HG03521 (cell line): ENCODE measurements around the gene CCDC91.

Experiments used
- ATAC-seq: cut with Tn5 transposase; IDR thresholded peaks from one replicate; pipeline ENCODE4 v1.9.1; 2021; ENCODE audit warnings: mild to moderate bottlenecking, moderate library complexity; ENCODE audit not compliant: unreplicated experiment

The CCDC91 gene

DNA sequence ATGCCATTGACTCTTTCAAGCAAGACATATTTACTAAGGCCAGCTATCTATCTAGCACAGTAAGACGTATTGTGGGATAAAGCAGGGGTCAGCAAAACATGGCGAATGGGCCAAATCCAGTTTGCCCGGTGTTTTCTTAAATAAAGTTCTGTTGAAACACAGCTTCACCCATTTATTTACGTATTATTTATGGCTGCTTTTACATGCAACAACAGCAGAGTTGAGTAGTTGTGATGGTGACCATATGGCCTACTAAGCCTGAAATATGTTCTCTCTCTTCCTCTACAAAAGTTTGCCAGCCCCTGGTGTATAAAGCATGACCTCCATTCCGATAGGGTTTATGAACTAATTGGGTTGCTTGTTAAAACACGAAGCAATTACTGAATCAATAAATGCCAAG is 322.1 kb downstream of the CCDC91 start:
- ATAC-seq, result no peak

DNA sequence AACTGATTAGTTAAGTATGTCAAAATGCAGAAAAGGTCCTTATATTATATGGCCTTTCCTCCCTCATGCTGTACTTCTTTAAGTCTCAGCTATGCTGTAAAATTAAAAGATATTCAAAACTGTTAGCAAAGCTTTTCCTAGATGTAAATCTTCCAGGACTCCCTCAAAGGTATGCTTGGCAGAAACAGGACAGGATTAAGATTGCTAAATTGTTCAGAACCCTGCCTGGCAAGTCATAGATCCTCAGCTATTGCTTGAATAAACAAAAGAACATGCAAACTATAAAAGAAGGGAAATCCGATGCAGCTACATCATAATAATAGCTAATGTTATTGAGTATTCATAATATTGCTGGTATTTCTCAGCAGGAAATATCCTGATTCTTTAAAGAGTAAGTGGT is 322.6 kb downstream of the CCDC91 start:
- ATAC-seq, result no peak

- ATAC-seq, result no peak
Observed at GRCh38 chr12:28513983-28514382, 323.7 kb downstream of the CCDC91 start.

DNA sequence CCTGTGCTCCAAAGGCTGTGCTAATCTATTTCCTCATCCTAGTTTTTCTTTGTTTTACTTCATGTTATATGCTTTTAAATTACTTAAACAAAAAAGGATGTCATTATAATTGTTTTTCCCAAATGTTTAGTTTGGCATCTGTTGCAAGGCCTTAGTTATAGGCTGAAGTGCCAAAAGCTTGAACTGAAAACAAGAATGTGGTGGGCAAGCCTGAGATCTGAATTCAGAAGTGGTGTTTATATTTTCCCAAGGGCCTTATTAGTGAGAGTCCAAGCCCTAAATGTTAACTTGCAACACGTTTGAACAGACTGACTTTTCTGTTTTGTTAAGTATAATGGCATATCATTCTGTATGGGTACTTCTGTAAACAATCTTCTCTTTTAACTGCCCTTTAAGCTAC is 326.8 kb downstream of the CCDC91 start:
- ATAC-seq, result no peak

DNA sequence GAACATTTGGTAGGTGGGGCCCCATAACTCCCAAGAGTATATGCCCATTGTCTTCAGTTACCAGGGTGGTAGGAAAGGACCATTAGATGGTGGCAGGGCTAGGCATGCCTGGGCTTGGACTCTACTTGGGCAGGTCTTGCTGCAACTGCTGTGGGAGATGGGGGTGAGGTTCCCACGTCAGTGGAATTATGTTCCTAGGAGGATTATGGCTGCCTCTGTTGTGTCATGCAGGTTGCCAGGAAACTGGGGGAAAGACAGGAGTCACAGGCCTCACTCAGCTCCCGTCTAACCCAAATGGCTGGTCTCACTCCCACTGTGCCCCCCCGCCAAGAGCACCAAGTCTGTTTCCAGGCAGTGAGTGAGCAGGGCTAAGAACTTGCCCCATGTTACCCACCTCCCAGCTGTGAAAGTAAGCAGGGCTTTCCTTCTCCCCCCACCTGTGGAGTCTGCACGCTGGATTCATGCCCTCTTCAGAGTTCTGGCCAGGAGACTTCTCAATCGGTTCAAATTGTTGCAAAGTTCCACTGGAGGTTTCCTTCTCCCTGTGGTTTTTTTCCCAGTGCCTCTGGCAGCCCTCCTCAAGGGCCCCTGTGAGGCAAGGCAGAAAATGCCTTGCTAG is 337.5 kb downstream of the CCDC91 start:
- no peak for ATAC-seq

DNA sequence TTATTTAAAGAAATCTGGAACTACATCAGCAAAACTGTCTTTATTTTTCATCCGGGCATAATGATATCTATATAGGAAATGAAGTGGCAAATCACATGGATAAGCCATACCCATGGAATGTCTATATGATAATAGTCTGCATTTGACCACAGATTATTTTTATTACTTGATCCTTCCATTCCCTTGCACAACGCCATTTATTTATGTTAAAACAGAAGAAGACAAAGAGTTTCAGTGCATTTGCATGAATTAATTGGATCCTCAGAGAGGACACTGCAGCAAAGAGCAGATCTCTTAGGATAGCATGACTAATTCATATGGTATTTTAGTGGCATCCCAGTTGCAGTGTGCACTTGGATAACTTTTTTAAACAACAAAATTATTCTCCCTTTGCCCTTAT is 345.0 kb downstream of the CCDC91 start:
- no peak for ATAC-seq

- ATAC-seq, result no peak
Observed at GRCh38 chr12:28536088-28536487, 345.8 kb downstream of the CCDC91 start.

DNA sequence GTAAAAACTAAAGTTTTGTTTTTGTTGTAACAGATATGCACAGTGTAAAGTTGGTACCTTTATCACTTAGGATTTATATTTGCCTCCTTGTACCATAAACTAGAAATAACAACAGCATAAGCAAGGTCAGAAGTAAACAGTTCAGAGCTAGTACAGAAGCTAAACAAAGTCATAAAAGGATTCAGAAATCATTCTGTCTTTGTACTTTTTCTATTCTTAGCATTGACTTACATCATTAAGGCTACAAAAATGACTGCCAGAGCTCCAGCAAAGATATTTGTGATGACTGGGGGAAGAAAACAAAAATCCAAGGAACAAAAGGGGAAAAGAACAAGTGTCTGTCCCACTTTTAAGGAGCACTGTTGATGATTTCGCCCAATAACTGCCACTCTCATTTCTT is 347.2 kb downstream of the CCDC91 start:
- ATAC-seq, result no peak

DNA sequence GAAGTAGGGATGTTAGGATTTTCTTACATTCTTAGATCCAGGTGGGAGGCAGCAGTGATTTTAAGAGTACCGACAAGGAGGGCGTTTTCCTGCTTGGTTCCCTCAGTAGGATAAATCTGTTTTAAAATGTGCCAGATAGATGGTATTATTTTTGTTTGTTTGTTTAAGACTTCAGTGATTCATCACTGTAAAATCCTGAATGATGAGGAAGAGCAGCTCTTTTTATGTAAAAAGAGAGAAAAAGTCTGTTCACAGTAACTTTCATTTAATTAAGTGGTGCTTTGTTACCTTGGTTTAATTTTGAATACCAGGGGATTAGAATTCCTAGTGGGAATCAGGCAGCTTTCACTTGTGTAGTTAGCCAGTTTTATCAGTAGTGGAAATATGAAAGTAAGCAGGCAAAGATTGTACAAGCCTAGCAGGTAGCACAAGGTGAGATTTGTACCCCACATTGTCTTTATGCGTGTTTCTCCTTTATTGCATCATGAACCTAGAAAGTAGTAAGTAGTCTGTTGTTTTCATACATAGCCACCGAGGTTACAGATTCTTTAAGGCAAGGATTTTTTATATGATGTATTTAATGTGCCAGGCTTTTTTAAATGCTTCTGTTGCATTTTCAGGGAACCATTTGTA is 349.6 kb downstream of the CCDC91 start:
- no peak for ATAC-seq

DNA sequence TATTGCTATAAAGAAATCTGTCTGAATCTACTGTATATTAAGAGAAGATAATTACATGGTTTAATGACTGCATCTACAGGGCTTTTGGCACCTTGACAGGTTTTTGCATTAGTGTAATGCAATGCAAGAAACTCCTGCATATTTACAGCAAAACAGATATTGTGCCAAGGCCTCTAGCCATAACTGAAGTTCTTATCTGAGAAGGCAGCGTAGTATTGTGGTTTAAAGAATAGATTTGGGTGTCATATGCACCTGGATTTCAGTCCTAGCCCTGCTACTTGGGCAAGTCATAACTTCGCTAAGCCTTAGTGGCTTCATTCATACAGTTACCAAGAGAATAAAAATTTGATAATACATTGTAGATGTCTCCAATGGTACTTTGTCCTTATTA is 350.1 kb downstream of the CCDC91 start:
- no peak for ATAC-seq

DNA sequence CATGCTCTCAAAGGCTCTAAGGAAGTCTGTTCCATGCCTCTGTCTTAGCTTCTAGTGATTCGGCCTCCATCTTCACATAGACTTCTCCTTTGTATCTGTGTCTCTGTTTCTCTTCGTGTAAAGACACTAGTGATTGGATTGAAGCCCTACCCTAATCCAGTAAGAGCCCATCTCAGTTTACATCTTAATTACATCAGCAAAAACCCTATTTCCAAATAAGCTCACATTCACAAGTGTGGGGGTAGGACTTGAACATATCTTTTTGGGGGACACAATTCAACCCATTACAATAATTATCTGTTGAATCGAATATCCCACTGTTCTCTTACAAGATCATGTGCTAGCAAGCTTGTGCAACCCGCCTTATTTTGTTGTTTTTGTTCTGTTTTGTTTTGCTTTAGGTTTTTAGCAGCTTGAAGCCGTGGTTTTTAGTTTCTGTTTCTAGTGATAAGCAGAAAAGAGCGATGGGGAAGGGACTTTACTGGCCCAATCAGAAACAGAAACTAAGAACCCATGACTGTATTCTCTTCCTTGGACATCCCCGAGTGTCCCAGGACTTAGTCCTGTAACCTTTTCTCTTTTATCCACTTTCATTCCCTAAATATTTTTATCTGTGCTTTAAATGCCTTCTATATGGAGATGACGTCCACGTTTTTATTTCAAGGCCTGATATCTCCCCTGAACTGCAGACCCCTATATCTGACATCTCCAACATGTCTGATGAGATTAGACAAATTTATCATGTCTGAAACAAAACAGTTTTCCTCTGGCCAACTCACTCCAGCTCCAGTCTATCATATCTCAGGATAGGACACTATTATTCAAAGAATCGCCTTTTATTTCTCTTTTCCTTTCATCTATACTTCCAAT is 353.0 kb downstream of the CCDC91 start:
- ATAC-seq, result peak; percentile 81

GRCh38 chr12:28550757-28551704 is 360.8 kb downstream of the CCDC91 start:
- no peak for ATAC-seq

- no peak for ATAC-seq
Observed at GRCh38 chr12:28552251-28552970, 362.2 kb downstream of the CCDC91 start.

DNA sequence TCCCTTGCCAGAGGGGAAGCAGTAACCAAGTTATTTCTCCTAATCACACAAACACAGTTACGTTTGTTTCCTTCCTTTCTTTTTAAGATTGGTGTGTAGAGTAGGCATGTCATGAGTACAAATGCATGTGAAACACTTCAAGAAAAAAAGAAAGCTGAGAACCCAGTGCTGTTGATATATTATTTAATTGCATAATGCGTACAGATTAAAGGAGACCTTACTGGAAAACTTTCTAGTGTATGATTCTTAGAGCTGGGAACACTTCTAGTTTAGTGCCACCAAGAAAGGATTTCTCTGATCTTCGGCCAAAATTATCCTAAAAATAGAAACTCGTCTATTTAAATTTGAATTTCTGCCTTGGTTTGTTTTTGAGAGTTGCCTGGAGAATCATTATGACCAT is 365.5 kb downstream of the CCDC91 start:
- no peak for ATAC-seq

- no peak for ATAC-seq
Observed at GRCh38 chr12:28558250-28558649, 368.0 kb downstream of the CCDC91 start.

- no peak for ATAC-seq
Observed at GRCh38 chr12:28563286-28563685, 373.0 kb downstream of the CCDC91 start.

- no peak for ATAC-seq
Observed at GRCh38 chr12:28563936-28564335, 373.7 kb downstream of the CCDC91 start.

DNA sequence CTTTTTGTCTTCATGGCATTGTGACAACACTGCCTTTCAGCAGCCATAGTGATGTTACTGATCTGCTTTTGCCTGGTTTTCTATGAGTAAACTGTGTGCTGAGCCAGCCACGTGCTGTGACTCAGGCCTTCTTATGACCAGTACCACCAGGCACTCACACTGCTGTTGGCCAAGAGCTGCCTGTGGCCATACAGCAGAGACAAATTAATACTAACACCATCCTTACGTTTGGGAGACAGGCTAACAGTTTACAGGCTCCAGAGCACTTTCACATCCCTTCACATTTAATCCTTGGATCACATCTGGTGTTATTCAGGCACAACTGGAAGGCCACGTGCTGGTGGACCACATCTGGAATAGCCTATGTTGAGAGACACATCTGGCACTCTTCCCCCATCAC is 377.9 kb downstream of the CCDC91 start:
- ATAC-seq, result no peak

GRCh38 chr12:28568704-28569103 is 378.4 kb downstream of the CCDC91 start:
- no peak for ATAC-seq

GRCh38 chr12:28569698-28570411 is 379.6 kb downstream of the CCDC91 start:
- ATAC-seq, result no peak
